Mucosa of stomach (tissue), 1 donor: ENCODE results near the gene ZC3H10.

Source experiments
- H3K27me3 ChIP-seq: one replicate; pipeline ENCODE4 v1.7.0; 2013; ENCODE audit warnings: mild to moderate bottlenecking, low read length; ENCODE audit not compliant: control insufficient read depth, insufficient read depth
- H3K36me3 ChIP-seq: one replicate; pipeline ENCODE4 v1.7.0; 2013; ENCODE audit warnings: low read length; ENCODE audit not compliant: control insufficient read depth, insufficient read depth
- H3K4me1 ChIP-seq: one replicate; pipeline ENCODE4 v1.7.0; 2013; ENCODE audit warnings: mild to moderate bottlenecking, low read length; ENCODE audit not compliant: control insufficient read depth, insufficient read depth
- H3K4me3 ChIP-seq: one replicate; pipeline ENCODE4 v1.7.0; 2013; ENCODE audit warnings: low read length
- H3K9ac ChIP-seq: one replicate; pipeline ENCODE4 v1.7.0; 2013; ENCODE audit warnings: mild to moderate bottlenecking, low read length, moderate library complexity
- H3K9me3 ChIP-seq: one replicate; pipeline ENCODE4 v1.7.0; 2013; ENCODE audit warnings: mild to moderate bottlenecking, low read length, moderate library complexity; ENCODE audit not compliant: control insufficient read depth
- donor health status: Pancreatic carcinoma.

Gene ZC3H10

DNA sequence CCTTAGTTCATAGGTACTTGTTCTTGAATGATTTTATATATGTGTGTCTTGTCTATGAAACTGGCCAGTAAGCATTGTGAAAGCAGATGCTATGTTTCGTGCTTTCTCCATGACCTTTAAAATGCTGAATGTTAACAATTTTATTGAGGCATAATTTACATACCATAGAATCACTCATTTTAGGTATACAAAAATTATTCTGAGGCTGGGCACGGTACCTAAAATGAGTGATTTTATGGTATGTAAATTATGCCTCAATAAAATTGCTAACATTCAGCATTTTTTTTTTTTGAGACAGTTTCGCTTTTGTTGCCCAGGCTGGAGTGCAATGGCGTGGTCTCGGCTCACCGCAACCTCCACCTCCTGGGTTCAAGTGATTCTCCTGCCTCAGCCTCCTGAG, 16.8 kb downstream of the ZC3H10 start:
- peaks cover 23% of the 10 kb centered on the region for H3K36me3 ChIP-seq
- no peak overlapping the region for H3K4me3 ChIP-seq
- H3K9me3 ChIP-seq = no peaks in the 10 kb centered on the region
- H3K27me3 ChIP-seq = no peaks in the 10 kb centered on the region
- no peak overlapping the region for H3K9ac ChIP-seq
- no peaks in the 10 kb centered on the region for H3K4me1 ChIP-seq

DNA sequence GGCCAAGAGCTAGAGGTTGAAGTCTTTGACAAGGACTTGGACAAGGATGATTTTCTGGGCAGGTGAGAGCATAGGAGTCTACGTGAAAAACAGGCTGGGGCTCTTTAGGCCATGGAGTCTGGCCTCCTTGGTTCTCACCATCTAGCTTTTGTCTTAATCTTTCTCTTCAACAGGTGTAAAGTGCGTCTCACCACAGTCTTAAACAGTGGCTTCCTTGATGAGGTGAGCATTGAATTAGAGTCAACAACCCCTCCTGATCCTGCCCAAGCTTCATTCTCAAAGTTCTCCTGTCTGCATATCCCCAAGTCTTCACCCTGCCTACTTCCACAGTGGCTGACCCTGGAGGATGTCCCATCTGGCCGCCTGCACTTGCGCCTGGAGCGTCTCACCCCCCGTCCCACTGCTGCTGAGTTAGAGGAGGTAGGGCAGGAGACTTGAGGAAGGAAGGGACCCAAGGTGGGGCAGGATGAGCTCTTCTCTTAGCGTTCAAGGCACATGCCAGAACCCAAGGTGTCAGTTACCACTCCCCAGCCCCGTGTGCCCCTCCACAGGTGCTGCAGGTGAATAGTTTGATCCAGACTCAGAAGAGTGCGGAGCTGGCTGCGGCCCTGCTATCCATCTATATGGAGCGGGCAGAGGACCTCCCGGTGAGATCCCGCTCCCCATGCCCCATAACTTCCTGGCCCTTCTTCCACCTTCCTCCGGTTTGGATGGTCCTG, 19.9 kb downstream of the ZC3H10 start:
- H3K9me3 ChIP-seq = no peaks in the 10 kb centered on the region
- no peaks in the 10 kb centered on the region for H3K27me3 ChIP-seq
- H3K36me3 ChIP-seq = peaks cover 14% of the 10 kb centered on the region
- H3K4me1 ChIP-seq = no peaks in the 10 kb centered on the region
- no peak overlapping the region for H3K4me3 ChIP-seq
- no peak overlapping the region for H3K9ac ChIP-seq

- Histone ChIP-seq H3K27me3 (no peaks in the 10 kb centered on the region), H3K4me1 (no peaks in the 10 kb centered on the region), H3K36me3 (peaks cover 8% of the 10 kb centered on the region), H3K9me3 (no peaks in the 10 kb centered on the region), H3K4me3 (no peak overlapping the region), H3K9ac (no peak overlapping the region)
These were observed 24.1 kb downstream of the ZC3H10 start for GRCh38 chr12:56141946-56142784.

- no peaks in the 10 kb centered on the region for H3K27me3 ChIP-seq
- no peaks in the 10 kb centered on the region for H3K9me3 ChIP-seq
- no peak overlapping the region for H3K4me3 ChIP-seq
- H3K9ac ChIP-seq = no peak overlapping the region
- no peaks in the 10 kb centered on the region for H3K4me1 ChIP-seq
- H3K36me3 ChIP-seq = peaks cover 8% of the 10 kb centered on the region
These were observed 25.2 kb downstream of the ZC3H10 start for GRCh38 chr12:56143217-56143616.

GRCh38 chr12:56143870-56144269, 25.8 kb downstream of the ZC3H10 start:
- peaks cover 8% of the 10 kb centered on the region for H3K36me3 ChIP-seq
- H3K9me3 ChIP-seq = no peaks in the 10 kb centered on the region
- H3K4me1 ChIP-seq = no peaks in the 10 kb centered on the region
- H3K9ac ChIP-seq = no peak overlapping the region
- no peak overlapping the region for H3K4me3 ChIP-seq
- no peaks in the 10 kb centered on the region for H3K27me3 ChIP-seq

DNA sequence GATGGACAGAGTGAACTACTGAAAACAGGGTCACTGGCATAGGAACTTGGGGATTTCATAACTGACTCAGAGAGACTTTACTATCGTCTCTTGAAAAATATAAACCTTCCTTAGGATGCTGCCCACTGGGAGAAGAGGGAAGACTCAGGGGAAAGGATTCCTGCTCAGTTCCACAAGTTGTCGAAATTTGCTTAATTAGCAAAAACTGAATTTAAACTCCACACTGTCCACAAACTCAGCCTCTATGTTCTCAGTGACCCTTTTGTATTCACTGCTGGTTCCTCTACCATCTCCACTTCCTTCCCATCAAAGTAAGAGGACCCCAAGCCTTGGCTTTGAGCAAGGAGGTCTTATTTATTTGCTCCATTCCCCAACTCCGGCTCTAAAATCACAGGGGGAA, 27.2 kb downstream of the ZC3H10 start:
- H3K9ac ChIP-seq = no peak overlapping the region
- no peak overlapping the region for H3K4me3 ChIP-seq
- no peaks in the 10 kb centered on the region for H3K9me3 ChIP-seq
- no peaks in the 10 kb centered on the region for H3K27me3 ChIP-seq
- H3K4me1 ChIP-seq = no peaks in the 10 kb centered on the region
- H3K36me3 ChIP-seq = peaks cover 8% of the 10 kb centered on the region

DNA sequence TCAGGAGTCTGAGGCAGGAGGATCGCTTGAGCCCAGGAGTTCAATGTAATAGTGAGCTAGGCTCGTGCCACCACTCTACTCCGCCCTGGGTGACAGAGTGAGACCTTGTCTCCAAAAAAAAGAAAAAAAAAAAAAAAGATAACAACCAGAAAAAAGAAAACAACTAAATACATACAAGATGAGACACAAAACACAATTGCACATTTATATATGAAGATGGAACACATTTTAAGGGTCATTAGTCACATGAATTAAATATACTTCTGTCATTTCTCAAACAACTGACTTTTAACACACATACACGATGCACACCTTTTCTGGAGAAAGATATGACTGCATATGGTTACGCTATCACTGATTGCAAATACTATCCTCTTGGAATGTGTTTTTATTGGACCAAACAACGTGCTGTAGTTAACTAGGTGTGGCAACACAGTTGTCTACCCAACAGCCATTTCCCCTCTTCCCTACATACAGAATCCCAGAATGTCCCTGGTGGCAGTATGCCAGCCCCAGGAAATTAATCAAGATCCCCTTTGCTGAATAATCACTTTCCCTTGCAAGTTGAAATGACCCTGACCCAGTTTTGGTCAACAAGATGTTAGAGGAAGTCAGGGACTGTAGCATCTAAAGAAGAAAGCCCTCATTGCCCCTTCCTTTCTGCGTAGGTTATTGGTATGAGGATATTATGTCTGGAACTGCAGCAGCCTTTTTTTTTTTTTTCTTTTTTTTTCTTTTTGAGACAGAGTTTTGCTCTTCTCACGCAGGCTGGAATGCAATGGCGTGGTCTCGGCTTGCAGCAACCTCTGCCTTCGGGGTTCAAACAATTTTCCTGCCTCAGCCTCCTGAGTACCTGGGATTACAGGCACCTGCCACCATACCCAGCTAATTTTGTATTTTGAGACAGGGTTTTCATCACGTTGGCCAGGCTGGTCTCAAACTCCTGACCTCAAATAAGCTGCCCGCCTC, 28.7 kb downstream of the ZC3H10 start:
- Histone ChIP-seq H3K4me3 (no peak overlapping the region), H3K36me3 (peaks cover 8% of the 10 kb centered on the region), H3K9ac (no peak overlapping the region), H3K9me3 (no peaks in the 10 kb centered on the region), H3K27me3 (no peaks in the 10 kb centered on the region), H3K4me1 (peaks cover 7% of the 10 kb centered on the region)

DNA sequence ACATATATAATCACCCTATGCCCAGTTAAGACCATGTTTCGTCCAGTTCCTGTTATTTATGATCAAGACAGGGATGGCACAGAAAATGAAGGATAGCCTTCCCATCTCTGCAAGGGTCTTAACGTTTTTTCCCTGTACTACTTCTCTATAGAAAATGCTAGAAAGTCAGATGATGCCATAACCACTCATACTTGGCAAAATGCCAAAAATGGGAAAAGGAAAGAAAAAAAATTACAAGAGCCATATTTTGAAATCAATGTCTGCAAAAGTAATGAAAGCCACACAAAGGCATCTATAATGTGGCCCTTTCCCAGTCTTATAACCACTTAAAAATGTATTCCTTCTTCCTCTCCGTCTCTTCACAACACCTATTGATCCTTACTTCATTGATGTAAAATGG, 32.5 kb downstream of the ZC3H10 start:
- H3K4me3 ChIP-seq = no peak overlapping the region
- no peak overlapping the region for H3K9ac ChIP-seq
- H3K27me3 ChIP-seq = no peaks in the 10 kb centered on the region
- no peaks in the 10 kb centered on the region for H3K36me3 ChIP-seq
- H3K4me1 ChIP-seq = peaks cover 15% of the 10 kb centered on the region
- no peaks in the 10 kb centered on the region for H3K9me3 ChIP-seq

- Histone ChIP-seq H3K36me3 (no peaks in the 10 kb centered on the region), H3K27me3 (no peaks in the 10 kb centered on the region), H3K9me3 (no peaks in the 10 kb centered on the region), H3K4me1 (peaks cover 15% of the 10 kb centered on the region), H3K4me3 (peak overlapping the region; percentile 78), H3K9ac (peak overlapping the region; percentile 88)
These were observed 33.6 kb downstream of the ZC3H10 start for GRCh38 chr12:56151672-56152131.

DNA sequence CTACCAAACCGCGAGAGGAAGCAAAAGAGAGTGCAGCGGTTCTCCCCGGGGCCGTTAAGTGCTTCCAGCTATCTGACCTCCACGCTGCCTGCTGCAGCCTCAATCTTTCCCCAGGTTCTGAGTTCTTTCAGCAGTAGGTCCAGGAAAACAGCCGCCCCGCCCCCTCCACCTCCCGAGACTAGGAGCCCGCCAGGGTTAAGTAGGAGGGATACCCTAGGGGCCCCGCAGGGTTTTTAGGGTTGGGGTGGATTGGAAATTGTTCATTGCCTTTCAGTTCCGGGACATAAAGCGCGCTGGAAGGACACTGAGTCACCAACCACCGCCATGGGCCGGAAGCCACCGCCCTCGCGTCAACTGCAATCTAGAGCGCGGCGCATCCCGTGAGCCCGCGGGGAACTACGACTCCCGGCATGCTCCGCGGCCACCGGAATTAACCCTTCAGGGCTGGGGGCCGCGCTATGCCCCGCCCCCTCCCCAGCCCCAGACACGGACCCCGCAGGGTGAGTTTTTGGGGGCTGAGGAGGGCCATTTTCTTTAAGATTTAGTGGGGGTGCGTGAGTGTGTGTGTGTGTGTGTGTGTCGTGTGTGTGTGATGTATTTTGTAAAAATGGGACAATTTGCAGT, 34.2 kb downstream of the ZC3H10 start, which contains the start of gene MYL6B:
TSS of gene MYL6B (plus strand) at position 456 of the 624 bp plus-strand sequence. CDS start 1,332 bp downstream, outside the sequence.
- Histone ChIP-seq H3K27me3 (no peaks in the 10 kb centered on the region), H3K4me1 (peaks cover 16% of the 10 kb centered on the region), H3K9me3 (no peaks in the 10 kb centered on the region), H3K36me3 (no peaks in the 10 kb centered on the region), H3K9ac (peak within 1 kb of the TSS; percentile 88), H3K4me3 (peak within 1 kb of the TSS; percentile 78)
